ENCODE measurements around the gene HS3ST6.
"Not testable (repeated sequence)": the region's sequence is repeated elsewhere in the genome, so short reads cannot be mapped to it uniquely, and the experiment has no call there.

HS3ST6 gene

GRCh38 chr16:1924095-1924494 lies 5.9 kb upstream of the HS3ST6 start:
- DNase-seq = no peak

- DNase-seq = peak; percentile 30
These were observed 5.3 kb upstream of the HS3ST6 start for GRCh38 chr16:1923299-1924034.

- DNase-seq = no peak
These were observed 4.1 kb upstream of the HS3ST6 start for GRCh38 chr16:1922357-1922756.

DNA sequence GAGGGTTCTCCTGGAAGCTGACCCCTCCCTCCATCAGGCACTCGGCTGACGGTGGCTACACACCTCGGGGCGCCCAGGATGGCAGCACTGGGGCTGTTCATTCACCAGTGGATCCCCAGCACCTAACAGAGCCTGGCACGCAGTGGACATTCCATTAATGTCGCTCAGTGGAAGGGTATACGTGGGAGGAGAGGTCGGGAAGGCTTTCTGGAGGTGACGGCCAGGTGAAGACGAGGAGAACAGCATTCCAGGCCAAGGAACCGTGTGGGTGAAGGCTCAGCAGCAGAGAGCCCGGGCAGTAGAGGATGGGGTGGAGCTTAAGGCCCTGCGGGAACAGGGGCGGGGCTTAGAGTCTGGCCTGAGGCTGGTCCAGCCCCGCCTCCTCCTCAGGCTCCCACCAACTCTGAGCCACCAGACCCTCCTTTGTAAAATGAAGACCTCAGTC lies 2.5 kb upstream of the HS3ST6 start:
- DNase-seq = no peak

GRCh38 chr16:1920122-1920521 lies 1.9 kb upstream of the HS3ST6 start:
- DNase-seq = not testable (repeated sequence)

DNA sequence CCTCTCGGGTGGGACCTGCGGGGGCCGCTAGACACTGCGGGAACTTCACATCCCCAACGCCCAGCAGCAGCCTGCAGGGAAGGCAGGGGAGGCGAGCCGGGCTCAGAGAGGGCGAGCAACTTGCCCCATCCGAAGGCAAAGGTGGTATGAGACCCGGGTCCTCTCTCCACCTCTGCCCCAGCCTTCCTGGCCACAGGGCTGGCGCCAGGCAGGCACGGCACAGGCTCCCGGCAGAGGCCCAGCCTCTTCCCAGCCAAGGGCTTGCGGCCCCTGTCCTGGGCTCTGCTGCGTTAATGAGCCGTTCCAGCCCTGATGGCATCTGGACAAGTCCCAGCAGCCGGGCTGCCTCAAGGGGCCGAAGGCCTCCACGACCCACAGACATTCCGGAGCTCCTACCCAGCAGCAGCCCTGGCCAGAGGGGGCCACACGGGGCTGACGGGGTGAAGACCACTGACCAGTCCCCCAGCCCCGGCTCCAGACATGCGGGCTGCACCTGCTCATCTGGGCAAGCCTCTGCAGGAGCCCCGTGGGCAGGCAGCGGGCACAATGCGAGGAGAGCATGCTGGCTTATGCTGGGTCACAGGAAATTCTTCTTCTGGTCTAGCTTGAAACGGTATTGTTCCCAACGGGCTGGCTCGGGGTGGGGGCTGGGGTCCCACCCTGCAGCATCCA lies 1.2 kb upstream of the HS3ST6 start:
- no peak for DNase-seq

DNA sequence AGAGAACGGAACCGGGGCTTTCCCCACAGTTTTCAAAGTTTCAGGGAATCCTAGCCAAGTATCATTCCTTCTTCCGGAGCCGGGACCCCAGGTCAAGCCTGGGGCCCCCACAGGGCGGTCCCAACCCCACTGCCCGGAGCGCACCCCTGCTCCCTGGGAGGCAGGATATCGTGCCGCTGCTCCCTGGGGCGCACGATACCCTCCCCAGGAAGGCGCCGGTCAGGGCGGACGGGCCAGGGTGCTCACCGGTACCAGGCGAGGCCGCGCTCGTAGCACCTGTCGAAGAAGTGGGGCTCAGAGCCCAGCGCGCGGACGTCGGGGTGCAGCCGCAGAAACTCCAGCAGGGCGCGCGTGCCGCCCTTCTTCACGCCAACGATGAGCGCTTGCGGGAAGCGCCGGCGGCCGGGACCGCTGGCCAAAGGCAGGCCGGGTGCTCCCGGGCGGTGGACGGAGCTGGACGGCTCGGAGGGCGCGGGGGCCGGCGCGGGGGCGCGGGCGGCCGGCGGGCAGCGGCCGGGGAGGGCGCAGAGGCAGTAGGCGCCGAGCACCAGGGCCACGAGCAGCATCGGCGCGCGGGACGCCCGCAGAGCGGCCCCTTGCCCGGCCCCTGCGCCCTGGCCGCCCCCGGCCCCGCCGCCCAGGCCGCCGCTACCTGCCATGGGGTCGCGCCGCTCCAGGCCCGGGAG lies 407 bp downstream of the HS3ST6 start:
- DNase-seq = no peak

GRCh38 chr16:1917056-1917664 lies 1.1 kb downstream of the HS3ST6 start:
- DNase-seq = no peak

DNA sequence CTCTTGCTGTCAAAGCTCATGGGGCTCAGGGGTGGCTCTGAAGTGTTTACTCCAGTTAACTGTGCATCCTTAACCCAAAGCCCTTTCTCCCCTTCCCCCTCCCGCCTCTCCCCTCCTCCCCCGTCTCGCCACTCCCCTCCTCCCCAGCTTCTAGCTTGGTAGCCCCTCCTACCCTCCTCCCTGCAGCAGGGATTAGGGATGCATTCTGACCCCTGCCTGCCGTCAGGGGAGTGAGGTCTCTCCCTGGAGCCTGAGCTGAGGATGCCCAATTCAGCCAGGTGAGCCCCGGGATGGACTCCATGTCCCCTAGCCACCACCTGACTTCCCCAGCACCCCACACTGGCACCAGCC lies 1.6 kb downstream of the HS3ST6 start:
- no peak for DNase-seq

GRCh38 chr16:1915732-1916639 lies 2.2 kb downstream of the HS3ST6 start:
- DNase-seq = no peak

GRCh38 chr16:1914988-1915387 lies 3.2 kb downstream of the HS3ST6 start:
- no peak for DNase-seq

GRCh38 chr16:1914084-1914608 lies 4.1 kb downstream of the HS3ST6 start:
- no peak for DNase-seq

- DNase-seq = peak; percentile 47
These were observed 4.7 kb downstream of the HS3ST6 start for GRCh38 chr16:1913327-1914083.

- no peak for DNase-seq
These were observed 6.0 kb downstream of the HS3ST6 start for GRCh38 chr16:1912215-1912543.

- DNase-seq = no peak
These were observed 6.6 kb downstream of the HS3ST6 start for GRCh38 chr16:1911467-1912214.

DNA sequence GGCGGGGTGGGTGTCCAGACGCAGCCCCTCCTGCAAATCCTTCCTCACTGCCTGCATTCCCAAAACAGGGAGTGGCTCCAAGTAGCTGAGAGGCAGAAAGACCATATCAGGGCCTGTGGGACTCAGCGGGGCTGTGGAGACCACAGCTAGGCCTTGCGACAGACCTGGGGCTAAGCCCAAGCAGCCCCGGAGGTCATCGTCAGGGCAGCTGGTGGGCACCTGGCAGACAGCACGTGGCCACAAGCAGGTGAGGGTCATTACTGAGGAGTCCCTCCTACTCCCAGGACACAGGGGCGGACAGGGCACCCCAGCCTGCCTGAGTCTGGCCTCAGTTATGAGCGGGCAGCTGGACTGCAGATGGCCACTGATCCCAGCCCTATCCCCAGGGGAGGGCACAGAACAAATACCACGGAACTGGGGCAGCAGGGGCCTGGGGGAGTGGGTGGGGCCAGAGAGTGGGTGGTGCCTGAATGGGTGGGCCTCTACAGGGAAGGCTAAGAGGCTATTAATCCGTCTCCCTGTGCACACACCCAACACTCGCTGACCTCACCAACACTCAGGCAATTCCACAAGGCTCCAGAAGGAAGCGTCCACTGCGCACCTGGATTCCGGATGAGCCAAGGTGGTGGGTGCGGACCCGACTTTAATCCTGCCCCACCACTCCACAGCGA lies 8.5 kb downstream of the HS3ST6 start:
- peak; percentile 19 for DNase-seq

GRCh38 chr16:1908983-1909382 lies 9.2 kb downstream of the HS3ST6 start:
- no peak for DNase-seq

DNA sequence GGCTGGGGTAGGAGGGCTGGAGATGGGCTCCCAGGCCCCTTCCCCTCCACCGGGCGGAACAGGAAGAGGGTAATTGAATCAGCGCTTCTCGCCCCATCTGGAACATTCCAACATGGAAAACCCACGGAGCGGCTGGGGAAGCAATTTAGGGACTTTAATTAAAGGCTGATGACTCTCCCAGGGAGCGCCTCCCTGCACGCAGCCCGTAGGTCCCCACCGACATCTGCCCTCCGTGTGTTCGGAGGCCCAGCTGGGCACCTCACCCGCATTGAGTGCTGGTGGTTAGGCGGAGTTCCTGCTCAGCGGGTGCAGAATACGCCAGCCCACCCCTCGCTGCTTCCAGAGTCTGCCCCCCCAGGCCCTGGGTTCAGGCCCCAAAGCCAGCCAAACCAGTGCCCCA lies 10.0 kb downstream of the HS3ST6 start:
- DNase-seq = no peak

DNA sequence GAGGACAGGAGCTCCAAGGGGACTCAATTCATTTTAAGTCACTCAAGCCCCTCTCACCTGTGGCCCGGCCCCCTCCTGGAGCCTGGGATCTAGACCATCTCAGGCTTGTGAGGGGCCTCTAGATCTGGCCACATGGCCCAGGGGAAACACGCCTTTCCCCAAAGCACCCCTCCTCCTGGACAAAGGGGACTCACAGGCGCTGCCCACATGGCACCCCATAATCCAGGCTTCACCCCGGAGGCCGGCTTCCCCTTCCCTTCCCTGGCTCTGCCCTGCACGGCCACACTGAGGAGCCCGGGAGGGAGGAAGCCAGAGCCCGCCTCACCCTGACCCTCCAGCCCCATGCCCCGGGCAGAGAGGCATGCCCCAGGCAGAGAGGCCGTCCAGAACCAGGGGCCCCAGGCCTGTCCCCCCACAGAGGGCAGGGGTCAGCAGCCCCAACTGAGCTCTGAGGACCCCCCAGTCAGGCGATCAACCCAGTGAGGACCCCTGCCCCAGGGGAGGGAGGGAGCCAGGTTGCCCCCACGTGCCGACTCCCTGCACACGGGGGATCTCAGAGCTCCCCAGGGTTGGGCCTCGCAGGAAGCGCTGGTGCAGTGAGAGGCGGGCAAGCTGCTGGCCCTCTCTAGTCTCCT lies 10.9 kb downstream of the HS3ST6 start:
- no peak for DNase-seq

GRCh38 chr16:1906846-1907165 lies 11.4 kb downstream of the HS3ST6 start:
- DNase-seq = no peak

Data from NCI-H748 treated with DMSO at 0.1 percent for 48 hours (cell line).